A673 (cell line): Measurements from ENCODE around the gene RNF44. TPM values are rescaled to one million over a fixed set of nuclear protein-coding genes. Genes with fewer than 3 reads are reported as not detected.
A peak's percentile ranks its signal among the peaks of the same experiment; 100 is the strongest.

Experiments
- BruUV-seq: library from RNA; stranded (reverse); fragments of 400-500 nt; replicated peaks from 2 replicates; lab custom pipeline; 2021; lab: Mats Ljungman, UMichigan
- CTCF ChIA-PET: fragments of 300-600 bp; sonication (Branson Sonifier 250); formaldehyde crosslinking; loops from one replicate; lab custom pipeline; 2022; ENCODE audit warnings: antibody characterized with exemption; lab: Charles Lee
- POLR2A ChIA-PET: fragments of 300-600 bp; sonication (Branson Sonifier 250); formaldehyde crosslinking; loops from one replicate; lab custom pipeline; 2022; ENCODE audit warnings: antibody characterized with exemption; ENCODE audit not compliant: low non-redundant PET; lab: Charles Lee
- DNase-seq: peaks from one replicate; pipeline ENCODE4 v3.0.0-alpha.2; 2015; ENCODE audit warnings: low spot score
- H3K27ac ChIP-seq: fragments of 200-600 bp; sonication (generic); 2 replicates; pipeline ENCODE4 v1.5.1; 2016; ENCODE audit warnings: mixed run types, low read depth, mild to moderate bottlenecking, mixed read lengths, antibody characterized with exemption, low read length; ENCODE audit not compliant: poor library complexity, severe bottlenecking
- H3K27me3 ChIP-seq: fragments of 200-600 bp; sonication (generic); replicated peaks from 2 replicates; pipeline ENCODE4 v1.6.1; 2017; ENCODE audit warnings: mixed run types, low read depth, mild to moderate bottlenecking, mixed read lengths, antibody characterized with exemption, low read length; ENCODE audit not compliant: insufficient read depth, poor library complexity
- H3K36me3 ChIP-seq: fragments of 200-600 bp; sonication (generic); 2 replicates; pipeline ENCODE4 v1.6.1; 2016; ENCODE audit warnings: mixed run types, mild to moderate bottlenecking, mixed read lengths, antibody characterized with exemption, low read length; ENCODE audit not compliant: insufficient read depth, poor library complexity, severe bottlenecking
- H3K4me1 ChIP-seq: fragments of 200-600 bp; sonication (generic); 2 replicates; pipeline ENCODE4 v1.6.1; 2017; ENCODE audit warnings: mixed run types, mild to moderate bottlenecking, mixed read lengths, antibody characterized with exemption, low read length; ENCODE audit not compliant: insufficient read depth, poor library complexity, severe bottlenecking
- H3K4me3 ChIP-seq: fragments of 200-600 bp; sonication (generic); 2 replicates; pipeline ENCODE4 v1.5.1; 2016; ENCODE audit warnings: low read depth, mixed run types, mild to moderate bottlenecking, mixed read lengths, low read length; ENCODE audit not compliant: poor library complexity, severe bottlenecking
- H3K9me3 ChIP-seq: fragments of 200-600 bp; sonication (generic); 2 replicates; pipeline ENCODE4 v1.6.1; 2016; ENCODE audit warnings: mixed run types, low read depth, mild to moderate bottlenecking, mixed read lengths, antibody characterized with exemption, low read length; ENCODE audit not compliant: poor library complexity, severe bottlenecking
- CTCF ChIP-seq: fragments of 300-800, 200-600 bp; sonication (generic); conservative IDR thresholded peaks from 2 replicates; pipeline ENCODE4 v1.5.1; 2017; ENCODE audit warnings: low read depth, mild to moderate bottlenecking, antibody characterized with exemption, low read length, moderate library complexity, mixed read lengths
- EZH2 ChIP-seq: fragments of 200-600 bp; sonication (generic); IDR thresholded peaks from 2 replicates; pipeline ENCODE4 v1.6.1; 2017; ENCODE audit warnings: borderline replicate concordance, low read depth, mild to moderate bottlenecking, mixed read lengths, antibody characterized with exemption, low read length; ENCODE audit not compliant: poor library complexity, severe bottlenecking
- intact Hi-C: fragments of 100-400 bp; cut with micrococcal nuclease; formaldehyde crosslinking; loops from one replicate; pipeline ENCODE4 v1.10.0; 2022; ENCODE audit not compliant: unreplicated experiment
- total RNA-seq: library from RNA; stranded (reverse); gene quantifications from 2 replicates; pipeline ENCODE4 v1.2.3, GENCODE V29; 2021

The RNF44 gene
- total RNA-seq, 1 experiment from 2014 or later = 92.8 TPM

- ChIA-PET CTCF (no interaction called here), POLR2A (no interaction called here)
- BruUV-seq = TSS peak; percentile 51
- no peak for TF ChIP-seq CTCF
- TF ChIP-seq EZH2 = no peak
- peak overlapping the region; percentile 99 for H3K4me3 ChIP-seq
- peaks cover 17% of the 10 kb centered on the region for H3K36me3 ChIP-seq
- intact Hi-C loops = loop anchor here (2.0 to 5.0 kb wide), 3 partner anchors 75 to 173 kb away; partner anchors contain the start of genes GPRIN1, HIGD2A, KIAA1191 and NOP16
- H3K4me1 ChIP-seq = peaks cover 62% of the 10 kb centered on the region
- H3K27ac ChIP-seq = peak overlapping the region; percentile 98
- DNase-seq = no peak
- no peaks in the 10 kb centered on the region for H3K9me3 ChIP-seq
- no peaks in the 10 kb centered on the region for H3K27me3 ChIP-seq
Observed at GRCh38 chr5:176535664-176536131, 1.5 kb downstream of the RNF44 start.

GRCh38 chr5:176535101-176535663 is 2.0 kb downstream of the RNF44 start:
- peak overlapping the region; percentile 98 for H3K27ac ChIP-seq
- H3K4me3 ChIP-seq = peak overlapping the region; percentile 99
- intact Hi-C loops = loop anchor here (5.0 kb wide), 2 partner anchors 148 to 173 kb away; partner anchors contain the start of genes HIGD2A, KIAA1191 and NOP16
- H3K9me3 ChIP-seq = no peaks in the 10 kb centered on the region
- peaks cover 21% of the 10 kb centered on the region for H3K36me3 ChIP-seq
- DNase-seq = no peak
- no TSS peak for BruUV-seq
- H3K27me3 ChIP-seq = no peaks in the 10 kb centered on the region
- ChIA-PET POLR2A (no interaction called here), CTCF (no interaction called here)
- TF ChIP-seq CTCF (no peak), EZH2 (no peak)
- peaks cover 57% of the 10 kb centered on the region for H3K4me1 ChIP-seq

- no peaks in the 10 kb centered on the region for H3K9me3 ChIP-seq
- peak overlapping the region; percentile 99 for H3K4me3 ChIP-seq
- POLR2A ChIA-PET = no interaction called here
- peak overlapping the region; percentile 98 for H3K27ac ChIP-seq
- intact Hi-C loops = loop anchor here (5.0 kb wide), 2 partner anchors 147 to 172 kb away; partner anchors contain the start of genes HIGD2A, KIAA1191 and NOP16
- peaks cover 23% of the 10 kb centered on the region for H3K36me3 ChIP-seq
- no TSS peak for BruUV-seq
- H3K4me1 ChIP-seq = peaks cover 54% of the 10 kb centered on the region
- TF ChIP-seq EZH2 = no peak
- TF ChIP-seq CTCF = no peak
- CTCF ChIA-PET = no interaction called here
- no peak for DNase-seq
- no peaks in the 10 kb centered on the region for H3K27me3 ChIP-seq
Observed at GRCh38 chr5:176534640-176535039, 2.6 kb downstream of the RNF44 start.
